ENCODE results near the gene NEUROD2. TPM values are rescaled to one million over a fixed set of nuclear protein-coding genes. Genes with fewer than 3 reads are reported as not detected.

Gene NEUROD2
- polyA plus RNA-seq, 1 donor from 2014 or later = not detected

GRCh38 chr17:39636587-39636926 lies 28.8 kb upstream of the NEUROD2 start:
- Histone ChIP-seq H3K9ac (ENCODE audit: low read length) (peak overlapping the region; percentile 87), H3K9me3 (ENCODE audit: low read length) (no peaks in the 10 kb centered on the region), H3F3A (ENCODE audit: insufficient read depth, low read length, poor library complexity, severe bottlenecking) (no peaks in the 10 kb centered on the region), H4K20me1 (ENCODE audit: insufficient read depth) (no peaks in the 10 kb centered on the region), H3K36me3 (ENCODE audit: insufficient read depth, low read length) (no peaks in the 10 kb centered on the region), H3K79me2 (replicated peaks; ENCODE audit: insufficient read depth, low read length) (peaks cover 18% of the 10 kb centered on the region), H3K27ac (ENCODE audit: low read length) (peak overlapping the region; percentile 76), H3K27me3 (ENCODE audit: insufficient read depth, low read depth, low read length) (no peaks in the 10 kb centered on the region), H2AFZ (ENCODE audit: low read depth, low read length) (peak overlapping the region; percentile 77), H3K4me3 (ENCODE audit: low read length) (peak overlapping the region; percentile 88), H3K4me2 (ENCODE audit: low read length) (peak overlapping the region; percentile 72), H3K9me2 (ENCODE audit: insufficient read depth, low read length) (no peaks in the 10 kb centered on the region)
- no peak for TF ChIP-seq EP300 (conservative IDR thresholded peaks at IDR 0.05; ENCODE audit: poor library complexity, severe bottlenecking)
- no peak for TF ChIP-seq SMC3 (conservative IDR thresholded peaks at IDR 0.05; ENCODE audit: poor library complexity)
- no peak for TF ChIP-seq POLR2AphosphoS5 (IDR thresholded peaks at IDR 0.05)
- no peak for TF ChIP-seq EZH2 (IDR thresholded peaks at IDR 0.05; ENCODE audit: borderline replicate concordance, insufficient read depth, low read length, poor library complexity, severe bottlenecking)
- TF ChIP-seq CTCF (IDR thresholded peaks at IDR 0.05; ENCODE audit: poor library complexity, severe bottlenecking) = no peak
- no peak for TF ChIP-seq MXI1 (conservative IDR thresholded peaks at IDR 0.05; ENCODE audit: poor library complexity, severe bottlenecking)
- no peak for TF ChIP-seq TAF1 (IDR thresholded peaks at IDR 0.05; ENCODE audit: low read depth)
- no peak for TF ChIP-seq REST (IDR thresholded peaks at IDR 0.05; ENCODE audit: borderline replicate concordance)
- no peak for TF ChIP-seq RAD21 (conservative IDR thresholded peaks at IDR 0.05)

GRCh38 chr17:39635614-39636176 lies 28.0 kb upstream of the NEUROD2 start:
- no peaks in the 10 kb centered on the region for H3K9me3 ChIP-seq (ENCODE audit: low read length)
- no peaks in the 10 kb centered on the region for H4K20me1 ChIP-seq (ENCODE audit: insufficient read depth)
- H3K27ac ChIP-seq (ENCODE audit: low read length) = no peak overlapping the region
- no peaks in the 10 kb centered on the region for H3K27me3 ChIP-seq (ENCODE audit: insufficient read depth, low read depth, low read length)
- H3F3A ChIP-seq (ENCODE audit: insufficient read depth, low read length, poor library complexity, severe bottlenecking) = no peaks in the 10 kb centered on the region
- no peak overlapping the region for H2AFZ ChIP-seq (ENCODE audit: low read depth, low read length)
- TF ChIP-seq TAF1 (IDR thresholded peaks at IDR 0.05; ENCODE audit: low read depth) = no peak
- TF ChIP-seq REST (IDR thresholded peaks at IDR 0.05; ENCODE audit: borderline replicate concordance) = no peak
- no peak for TF ChIP-seq CTCF (IDR thresholded peaks at IDR 0.05; ENCODE audit: poor library complexity, severe bottlenecking)
- TF ChIP-seq RAD21 (conservative IDR thresholded peaks at IDR 0.05) = no peak
- no peak for TF ChIP-seq EZH2 (IDR thresholded peaks at IDR 0.05; ENCODE audit: borderline replicate concordance, insufficient read depth, low read length, poor library complexity, severe bottlenecking)
- TF ChIP-seq SMC3 (conservative IDR thresholded peaks at IDR 0.05; ENCODE audit: poor library complexity) = no peak
- TF ChIP-seq POLR2AphosphoS5 (IDR thresholded peaks at IDR 0.05) = no peak
- TF ChIP-seq EP300 (conservative IDR thresholded peaks at IDR 0.05; ENCODE audit: poor library complexity, severe bottlenecking) = no peak
- TF ChIP-seq MXI1 (conservative IDR thresholded peaks at IDR 0.05; ENCODE audit: poor library complexity, severe bottlenecking) = no peak
- no peaks in the 10 kb centered on the region for H3K36me3 ChIP-seq (ENCODE audit: insufficient read depth, low read length)
- H3K4me3 ChIP-seq (ENCODE audit: low read length) = no peak overlapping the region
- no peaks in the 10 kb centered on the region for H3K9me2 ChIP-seq (ENCODE audit: insufficient read depth, low read length)
- no peak overlapping the region for H3K4me2 ChIP-seq (ENCODE audit: low read length)
- H3K9ac ChIP-seq (ENCODE audit: low read length) = no peak overlapping the region
- H3K79me2 ChIP-seq (replicated peaks; ENCODE audit: insufficient read depth, low read length) = peaks cover 18% of the 10 kb centered on the region

All from neural cell (in vitro differentiated cells).